ENCODE measurements around the gene KMT2A.

DNA sequence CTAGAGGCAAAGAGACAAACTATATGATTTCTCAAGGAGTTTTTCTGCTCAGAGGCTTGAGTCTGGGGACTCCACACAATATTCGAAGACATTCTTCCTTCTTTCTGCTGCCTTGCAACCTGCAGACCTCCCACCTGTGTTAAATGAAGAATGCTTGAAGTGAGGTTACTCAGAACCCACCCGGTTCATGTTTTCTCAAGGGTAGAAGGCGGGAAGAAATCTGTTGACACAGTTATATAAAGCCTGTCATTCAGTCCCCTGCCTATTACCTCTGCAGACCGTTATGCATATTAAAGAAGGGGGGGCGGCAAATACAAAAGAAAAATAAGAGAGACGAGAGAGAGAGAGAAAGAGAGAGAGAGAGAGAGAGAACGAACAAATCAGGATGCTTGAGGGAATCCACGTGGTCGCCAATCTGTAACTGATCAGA is 2.2 kb upstream of the KMT2A start:
- TF ChIP-seq, protein P1, sequence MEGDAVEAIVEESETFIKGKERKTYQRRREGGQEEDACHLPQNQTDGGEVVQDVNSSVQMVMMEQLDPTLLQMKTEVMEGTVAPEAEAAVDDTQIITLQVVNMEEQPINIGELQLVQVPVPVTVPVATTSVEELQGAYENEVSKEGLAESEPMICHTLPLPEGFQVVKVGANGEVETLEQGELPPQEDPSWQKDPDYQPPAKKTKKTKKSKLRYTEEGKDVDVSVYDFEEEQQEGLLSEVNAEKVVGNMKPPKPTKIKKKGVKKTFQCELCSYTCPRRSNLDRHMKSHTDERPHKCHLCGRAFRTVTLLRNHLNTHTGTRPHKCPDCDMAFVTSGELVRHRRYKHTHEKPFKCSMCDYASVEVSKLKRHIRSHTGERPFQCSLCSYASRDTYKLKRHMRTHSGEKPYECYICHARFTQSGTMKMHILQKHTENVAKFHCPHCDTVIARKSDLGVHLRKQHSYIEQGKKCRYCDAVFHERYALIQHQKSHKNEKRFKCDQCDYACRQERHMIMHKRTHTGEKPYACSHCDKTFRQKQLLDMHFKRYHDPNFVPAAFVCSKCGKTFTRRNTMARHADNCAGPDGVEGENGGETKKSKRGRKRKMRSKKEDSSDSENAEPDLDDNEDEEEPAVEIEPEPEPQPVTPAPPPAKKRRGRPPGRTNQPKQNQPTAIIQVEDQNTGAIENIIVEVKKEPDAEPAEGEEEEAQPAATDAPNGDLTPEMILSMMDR (IDR thresholded peaks at IDR 0.05), result no peak
- TF ChIP-seq POLR2A (IDR thresholded peaks at IDR 0.05) (no peak), EP300 (IDR thresholded peaks at IDR 0.05) (no peak)

Data from sigmoid colon (tissue), 4 donors.